Stimulated activated CD4-positive, alpha-beta T cell treated with anti-CD3 and anti-CD28 coated beads, TNF-alpha, amount 100 ng/mL, for 24 hours (primary cell): Measurements from ENCODE around the gene RNASEH2A.
"Not testable (repeated sequence)": the region's sequence is repeated elsewhere in the genome, so short reads cannot be mapped to it uniquely, and the experiment has no call there.

Source experiments
- DNase-seq, 3 experiments: peaks; one replicate each; pipeline ENCODE4 v3.0.0-alpha.2; 2020; ENCODE audit warnings: low read depth in 3 of 3

The RNASEH2A gene

DNA sequence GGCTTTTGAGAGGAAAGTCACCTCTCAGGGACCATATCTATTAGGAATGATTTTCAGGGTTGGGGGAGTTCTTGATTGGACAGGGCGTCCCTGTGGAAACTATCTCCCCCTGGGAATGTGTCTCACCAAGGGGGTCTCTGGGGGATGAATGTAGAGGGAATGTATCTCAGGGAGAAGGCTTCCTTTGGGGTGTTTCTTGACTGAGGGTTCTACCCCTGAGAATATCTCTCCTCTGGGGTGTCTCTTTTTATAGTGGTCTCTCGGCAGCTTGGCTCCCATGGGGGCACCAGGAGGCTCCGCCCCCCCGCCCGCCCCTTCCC, 27.0 kb downstream of the RNASEH2A start:
- DNase-seq, result no peak

DNA sequence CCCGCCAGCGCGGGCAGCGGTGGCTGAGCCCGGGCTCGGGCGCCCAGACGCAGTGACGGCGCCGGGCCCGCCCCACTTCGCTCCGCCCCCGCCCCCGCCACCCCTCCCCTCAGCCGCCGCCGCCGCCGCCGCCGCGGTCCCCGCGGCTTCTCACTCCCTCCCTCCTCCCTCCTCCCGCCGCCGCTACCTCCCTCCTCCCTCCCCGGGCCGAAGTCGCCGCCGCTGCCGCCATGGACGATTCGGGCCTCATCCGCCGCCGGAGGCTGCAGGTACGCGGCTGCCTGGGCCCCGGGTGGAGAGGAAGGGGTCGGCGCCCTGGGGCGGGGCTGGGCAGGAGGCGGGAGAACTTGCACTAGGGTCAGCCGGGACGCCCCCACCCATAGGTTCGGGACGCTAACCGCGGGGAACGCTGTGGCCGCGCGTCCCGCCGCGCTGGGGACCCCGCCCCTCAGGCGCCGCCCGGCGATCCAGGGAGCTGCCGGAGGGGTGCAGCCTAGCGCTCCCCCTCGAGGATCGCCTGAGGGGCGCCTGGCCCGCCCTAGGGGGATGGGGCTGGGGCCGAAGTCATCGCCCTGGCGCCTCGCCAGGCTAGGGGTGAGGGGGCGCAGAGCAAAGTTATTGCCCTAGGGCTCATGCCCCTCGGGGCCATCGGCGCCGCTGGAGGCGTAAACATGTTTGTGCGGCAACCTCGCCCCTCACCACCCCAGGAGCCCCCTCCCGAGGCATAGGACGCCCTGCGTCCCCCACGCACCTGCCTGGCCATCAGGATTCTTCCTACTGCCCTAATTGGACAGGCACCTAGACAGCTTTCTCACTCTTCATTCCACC, 27.6 kb downstream of the RNASEH2A start:
- peak in 1 of 3 experiments; percentile 48 for DNase-seq

DNA sequence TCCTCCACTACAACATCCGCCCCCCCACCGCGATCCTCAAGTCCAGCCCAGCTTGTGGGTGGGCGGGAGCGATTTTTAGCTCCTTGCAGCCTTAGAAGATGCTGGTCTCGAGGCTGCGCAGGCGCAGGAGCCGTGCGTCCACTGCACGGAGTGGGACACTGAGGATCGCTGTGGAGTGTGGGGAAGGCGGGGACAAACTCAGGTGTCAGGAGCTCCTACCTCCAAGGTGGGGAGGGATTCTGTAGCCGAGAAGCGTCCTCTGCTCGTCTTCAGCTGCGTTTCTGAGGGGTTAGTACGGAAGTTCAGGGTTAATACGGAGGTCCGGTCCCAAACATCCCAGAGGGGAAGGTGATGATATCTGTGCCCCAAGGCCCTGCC, 28.2 kb downstream of the RNASEH2A start, which contains the start of gene RTBDN:
TSS of gene RTBDN (minus strand) at position 14 of the 378 bp plus-strand sequence. CDS start 4,600 bp downstream, outside the sequence.
- DNase-seq, result no peak

DNA sequence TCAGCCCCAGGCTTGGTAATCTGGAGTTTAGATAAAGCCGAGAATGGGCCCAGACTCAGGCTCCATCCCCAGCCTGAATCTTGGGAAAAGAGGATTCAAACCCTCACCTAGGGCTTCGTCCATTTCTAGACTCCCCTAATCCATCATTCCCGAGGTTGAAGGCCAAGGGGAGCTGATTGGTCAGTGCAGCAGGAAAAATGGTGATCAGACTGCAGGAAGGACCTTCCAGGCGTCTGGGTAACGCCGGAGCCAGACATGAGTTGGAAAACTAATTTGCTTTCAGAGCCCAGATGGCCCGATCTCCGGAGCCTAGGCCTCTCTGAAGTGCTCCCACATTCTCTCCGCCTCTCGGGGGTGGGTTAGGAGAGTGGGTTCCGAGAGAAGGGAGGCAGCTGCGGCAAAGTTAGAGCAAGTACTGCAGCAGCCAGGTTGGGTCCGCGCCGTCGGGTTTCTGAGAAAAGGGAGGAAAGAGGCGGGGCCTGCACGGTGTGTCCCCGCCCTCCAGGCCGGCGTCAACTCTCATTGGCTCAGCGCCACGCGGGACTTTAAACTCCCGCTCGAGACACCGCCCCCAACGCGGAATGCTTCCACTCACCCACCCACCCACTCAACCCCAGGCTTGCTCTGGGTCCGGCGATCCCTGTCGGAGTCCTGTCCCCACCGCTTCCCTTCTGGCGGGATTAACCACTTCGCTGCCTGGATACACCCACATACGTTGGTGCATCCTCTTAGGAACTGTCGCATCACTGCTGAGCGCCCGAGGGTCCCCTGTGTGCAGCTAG, 28.8 kb downstream of the RNASEH2A start:
- DNase-seq, result no peak

DNA sequence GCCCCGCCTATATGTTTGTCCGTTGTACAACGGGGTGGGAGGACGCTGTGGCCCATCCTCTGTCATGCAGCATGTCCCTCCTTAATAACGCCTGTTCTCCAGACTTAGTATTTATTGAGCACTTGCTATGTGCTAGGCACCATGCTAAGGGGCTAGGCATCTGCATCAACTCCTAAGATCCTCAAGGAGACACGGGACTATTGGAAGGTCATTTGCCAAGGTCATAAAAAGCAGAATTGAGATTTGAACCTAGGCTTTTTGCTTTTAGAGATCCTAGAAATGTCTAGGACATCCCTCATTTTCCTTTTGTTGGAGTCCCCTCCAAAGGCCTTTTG, 30.1 kb downstream of the RNASEH2A start:
- no peak for DNase-seq

DNA sequence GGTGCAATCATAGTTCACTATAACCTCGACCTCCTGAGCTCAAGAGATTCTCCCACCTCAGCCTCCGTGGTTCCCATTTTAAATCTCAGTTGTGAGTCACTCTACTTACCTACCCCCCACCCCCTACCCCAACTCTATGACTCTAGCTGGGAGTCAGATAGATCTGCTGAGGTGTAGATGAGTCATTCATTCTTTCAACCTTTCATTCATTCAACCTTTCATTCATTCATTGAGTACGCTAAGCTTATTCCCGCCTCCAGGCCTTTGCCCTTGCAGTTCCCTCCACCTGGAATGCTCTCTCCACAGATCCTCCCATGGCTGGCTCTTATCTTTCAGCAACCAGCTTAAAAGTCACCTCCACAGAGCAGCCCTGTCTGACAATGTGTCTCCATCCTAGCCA, 30.8 kb downstream of the RNASEH2A start:
- no peak for DNase-seq

DNA sequence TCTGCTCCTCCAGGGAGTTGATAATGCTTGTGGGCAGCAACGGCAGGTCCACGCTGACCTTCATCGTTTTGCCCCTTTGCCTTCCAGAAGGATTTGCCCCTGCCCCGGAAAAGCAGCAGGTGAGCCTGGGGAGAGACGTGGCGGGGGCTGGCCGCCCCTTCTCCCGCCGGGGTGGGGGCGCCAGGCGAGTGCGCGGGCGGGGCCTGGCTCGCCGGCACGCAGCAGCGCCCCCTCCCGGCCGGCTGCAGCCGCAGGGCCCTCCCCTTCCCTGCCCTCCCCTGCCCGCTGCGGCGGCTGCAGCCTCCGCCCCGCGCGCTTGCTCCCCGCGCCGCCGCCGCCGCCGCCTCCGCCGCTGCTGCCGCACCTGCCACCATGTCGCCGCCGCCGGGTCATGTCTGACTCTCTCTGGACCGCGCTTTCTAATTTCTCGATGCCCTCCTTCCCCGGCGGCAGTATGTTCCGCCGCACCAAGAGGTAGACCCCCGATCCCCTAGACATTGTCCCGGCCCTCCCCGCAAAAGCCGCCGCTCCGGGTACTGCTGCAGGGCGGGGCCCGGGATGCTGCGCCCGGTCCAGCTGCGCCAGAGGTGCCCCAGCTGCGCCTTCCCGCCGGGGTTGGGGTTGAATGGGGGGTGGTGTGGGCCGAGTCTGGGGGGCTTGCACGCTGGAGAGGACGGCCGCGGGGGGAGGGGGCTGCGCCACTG, 31.9 kb downstream of the RNASEH2A start, which contains the start of gene MAST1:
TSS of gene MAST1 (plus strand) at position 334 of the 704 bp plus-strand sequence. CDS start at position 392, 58 bp downstream.
- peak in 1 of 3 experiments; percentile 52 for DNase-seq

DNA sequence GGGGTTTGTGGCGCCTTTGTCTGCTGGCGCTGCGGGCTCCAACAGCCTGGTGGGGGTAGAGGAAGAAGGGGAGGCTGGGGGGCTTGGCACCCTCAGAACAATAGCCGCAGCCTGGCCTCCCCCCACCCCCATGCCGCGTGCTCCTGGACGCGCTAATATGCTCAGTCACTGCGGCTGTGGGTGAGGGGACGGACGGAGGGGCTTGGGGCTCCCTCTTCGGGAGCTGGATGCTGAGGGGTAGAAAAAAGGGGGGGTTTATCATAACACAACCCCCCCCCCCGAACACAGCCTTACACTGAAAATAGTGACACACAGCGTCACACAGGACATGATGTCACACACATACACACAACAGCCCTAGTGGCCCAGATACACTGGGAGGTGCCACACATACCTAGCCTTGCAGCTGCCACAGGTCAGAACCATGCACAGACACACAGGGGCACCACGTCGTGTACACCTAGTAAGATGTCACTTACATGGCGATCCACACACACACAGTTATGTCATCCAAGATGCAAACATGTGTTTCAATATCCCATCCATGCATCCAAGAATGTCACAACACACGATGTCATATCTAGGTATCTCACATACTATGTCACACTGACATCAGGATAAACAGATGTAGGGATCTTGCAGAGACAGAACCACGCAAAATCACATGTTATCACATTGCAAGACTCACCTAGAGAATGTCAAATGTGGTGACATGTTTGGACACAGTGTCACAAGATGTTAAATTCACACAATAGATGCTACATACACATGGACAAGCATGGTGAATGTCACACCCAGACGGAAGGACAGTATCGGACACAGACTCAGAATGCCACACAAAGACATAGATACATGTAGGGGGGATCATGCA, 32.7 kb downstream of the RNASEH2A start:
- no peak for DNase-seq

DNA sequence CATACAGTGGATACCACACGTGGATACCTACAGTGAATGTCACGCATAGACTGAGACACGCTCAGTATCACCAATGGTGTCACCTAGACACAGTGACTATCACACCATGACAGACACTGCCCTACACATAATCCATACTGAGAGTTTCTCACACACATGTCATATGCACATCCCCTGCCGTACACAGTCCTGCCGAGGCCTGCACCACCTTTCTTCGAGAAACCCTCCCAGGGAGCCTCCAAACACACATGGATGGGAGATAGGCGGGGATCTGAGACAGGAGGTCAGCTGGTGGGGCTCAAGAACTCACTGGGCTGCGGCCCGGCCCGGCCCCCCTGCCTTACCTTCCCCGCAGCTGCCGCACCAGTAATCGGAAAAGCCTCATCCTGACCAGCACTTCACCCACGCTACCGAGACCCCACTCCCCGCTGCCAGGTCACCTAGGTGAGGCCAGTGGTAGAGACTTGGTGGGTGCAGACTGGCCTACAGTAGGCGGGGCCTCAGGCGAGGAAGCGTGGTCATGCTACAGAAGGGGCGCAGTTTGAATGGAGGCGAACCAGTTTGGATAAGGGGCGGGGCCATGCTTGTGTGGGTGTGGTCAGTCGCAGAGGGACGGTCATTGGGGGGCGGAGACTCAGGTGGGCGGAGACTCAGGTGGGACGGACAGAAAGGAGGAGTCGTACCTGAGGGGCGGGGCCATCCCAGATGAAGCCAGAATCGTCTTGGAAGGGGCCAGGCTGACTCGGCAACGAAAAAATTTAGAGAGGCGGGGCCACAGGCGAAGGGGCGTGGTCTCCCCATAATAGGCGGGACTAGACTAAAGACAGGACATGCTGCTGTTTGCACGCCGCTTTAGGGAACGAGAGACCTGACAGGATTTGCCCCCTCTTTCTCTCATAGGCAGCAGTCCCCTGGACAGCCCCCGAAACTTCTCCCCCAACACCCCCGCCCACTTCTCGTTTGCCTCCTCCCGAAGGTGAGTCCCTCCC, 34.0 kb downstream of the RNASEH2A start:
- DNase-seq, result peak in 1 of 3 experiments; percentile 64

DNA sequence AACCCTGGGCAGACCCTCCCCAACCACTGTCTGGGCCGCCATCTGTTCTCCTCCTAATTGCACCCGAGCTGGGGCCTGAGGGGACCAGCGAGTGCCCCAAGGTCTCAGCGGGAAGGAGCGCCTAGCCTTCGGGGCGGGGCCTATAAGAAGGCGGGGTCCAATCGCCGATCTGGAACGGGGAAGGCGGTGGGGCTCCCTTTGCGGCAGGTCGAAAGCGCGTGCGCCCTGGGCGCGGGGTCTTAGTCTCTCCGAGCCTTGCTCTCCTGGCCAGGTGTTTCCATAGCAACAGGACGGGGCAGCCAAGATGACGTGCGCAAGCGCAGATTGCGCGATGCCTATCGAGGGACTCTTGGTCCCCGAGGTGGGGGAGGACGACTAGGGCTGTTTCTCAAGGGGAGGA, 34.7 kb downstream of the RNASEH2A start:
- no peak for DNase-seq

DNA sequence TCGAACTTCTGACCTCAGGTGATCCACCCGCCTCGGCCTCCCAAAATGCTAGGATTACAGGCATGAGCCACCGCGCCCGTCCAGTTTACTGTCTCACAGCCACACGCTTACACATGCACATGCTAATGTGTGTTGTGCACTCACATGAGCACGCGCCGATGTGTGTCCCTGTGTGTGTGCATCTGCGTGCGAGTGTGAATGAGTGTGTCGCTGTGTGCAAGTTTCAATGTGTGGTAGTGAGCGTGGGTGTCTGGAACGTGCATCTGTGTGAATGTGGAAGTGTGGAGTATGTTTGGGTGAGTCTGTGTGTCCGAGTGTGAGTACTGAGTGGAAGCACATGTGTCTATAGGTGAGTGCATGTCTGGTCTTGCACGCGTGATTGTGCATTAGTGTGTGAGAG, 36.1 kb downstream of the RNASEH2A start:
- no peak for DNase-seq

DNA sequence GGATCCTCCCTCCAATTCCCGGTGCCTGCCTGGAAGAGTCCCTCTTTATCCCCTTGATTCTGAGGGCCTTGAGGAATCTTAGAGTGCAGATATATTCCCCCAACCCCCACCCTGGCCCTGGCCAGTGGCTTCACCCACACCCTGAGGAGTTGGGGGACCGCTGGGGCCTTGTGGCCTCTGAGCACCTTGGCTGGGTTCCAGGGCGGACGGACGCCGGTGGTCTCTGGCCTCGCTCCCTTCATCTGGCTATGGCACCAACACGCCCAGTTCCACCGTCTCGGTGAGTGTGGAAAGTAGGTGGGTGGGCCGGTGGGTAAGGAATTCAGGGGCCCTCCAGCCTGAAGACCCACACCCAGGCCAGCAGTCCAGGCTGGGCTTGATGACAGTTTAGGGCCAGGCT, 36.9 kb downstream of the RNASEH2A start:
- DNase-seq, result no peak

DNA sequence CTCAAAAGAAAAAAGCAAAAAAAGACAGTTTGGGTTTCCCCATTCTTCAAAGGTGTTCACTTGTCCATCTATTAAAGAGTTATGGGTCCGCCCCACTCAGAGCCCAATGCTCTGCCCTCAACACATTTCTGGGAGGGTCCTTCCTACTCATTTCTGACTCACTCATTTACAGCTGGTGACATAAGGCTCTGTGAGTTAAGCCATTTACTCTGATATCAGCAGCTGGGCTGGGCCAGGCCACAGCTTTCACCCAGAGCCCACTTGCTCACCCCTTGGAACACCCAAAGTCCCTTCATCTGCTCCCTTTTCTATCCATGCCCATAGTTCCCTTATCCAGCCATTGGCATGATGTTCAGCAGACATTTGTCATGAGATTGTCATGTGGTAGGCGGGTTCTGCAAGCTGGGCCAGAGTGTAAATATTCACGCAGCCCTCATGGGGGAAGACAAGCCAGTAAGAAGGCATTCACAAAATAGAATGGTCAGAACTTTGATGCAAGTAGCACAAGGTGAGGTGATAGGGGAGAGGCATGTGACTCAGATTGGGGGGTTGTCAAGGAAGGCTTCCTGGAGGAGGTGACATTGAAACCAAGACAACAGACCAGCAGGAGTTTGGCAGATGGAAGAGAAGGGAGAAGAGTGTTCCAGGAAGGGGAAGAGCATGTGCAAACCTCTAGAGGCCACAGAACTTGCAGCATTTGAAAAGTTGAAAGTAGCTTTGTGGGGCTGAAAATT, 37.8 kb downstream of the RNASEH2A start:
- no peak for DNase-seq

DNA sequence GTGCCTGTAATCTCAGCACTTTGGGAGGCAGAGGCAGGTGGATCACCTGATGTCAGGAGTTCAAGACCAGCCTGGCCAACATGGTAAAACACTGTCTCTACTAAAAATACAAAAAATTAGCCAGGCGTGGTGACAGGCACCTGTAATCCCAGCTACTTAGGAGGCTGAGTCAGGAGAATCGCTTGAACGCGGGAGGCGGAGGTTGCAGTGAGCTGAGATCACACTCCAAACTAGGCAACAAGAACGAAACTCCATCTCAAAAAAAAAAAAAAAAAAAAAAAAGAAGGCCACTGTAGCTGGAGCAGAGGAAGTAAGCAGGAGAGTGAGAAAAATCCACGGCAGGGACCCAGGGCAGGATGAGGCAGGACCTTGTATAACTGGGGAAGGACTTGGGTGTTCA, 40.2 kb downstream of the RNASEH2A start:
- not testable (repeated sequence) for DNase-seq

DNA sequence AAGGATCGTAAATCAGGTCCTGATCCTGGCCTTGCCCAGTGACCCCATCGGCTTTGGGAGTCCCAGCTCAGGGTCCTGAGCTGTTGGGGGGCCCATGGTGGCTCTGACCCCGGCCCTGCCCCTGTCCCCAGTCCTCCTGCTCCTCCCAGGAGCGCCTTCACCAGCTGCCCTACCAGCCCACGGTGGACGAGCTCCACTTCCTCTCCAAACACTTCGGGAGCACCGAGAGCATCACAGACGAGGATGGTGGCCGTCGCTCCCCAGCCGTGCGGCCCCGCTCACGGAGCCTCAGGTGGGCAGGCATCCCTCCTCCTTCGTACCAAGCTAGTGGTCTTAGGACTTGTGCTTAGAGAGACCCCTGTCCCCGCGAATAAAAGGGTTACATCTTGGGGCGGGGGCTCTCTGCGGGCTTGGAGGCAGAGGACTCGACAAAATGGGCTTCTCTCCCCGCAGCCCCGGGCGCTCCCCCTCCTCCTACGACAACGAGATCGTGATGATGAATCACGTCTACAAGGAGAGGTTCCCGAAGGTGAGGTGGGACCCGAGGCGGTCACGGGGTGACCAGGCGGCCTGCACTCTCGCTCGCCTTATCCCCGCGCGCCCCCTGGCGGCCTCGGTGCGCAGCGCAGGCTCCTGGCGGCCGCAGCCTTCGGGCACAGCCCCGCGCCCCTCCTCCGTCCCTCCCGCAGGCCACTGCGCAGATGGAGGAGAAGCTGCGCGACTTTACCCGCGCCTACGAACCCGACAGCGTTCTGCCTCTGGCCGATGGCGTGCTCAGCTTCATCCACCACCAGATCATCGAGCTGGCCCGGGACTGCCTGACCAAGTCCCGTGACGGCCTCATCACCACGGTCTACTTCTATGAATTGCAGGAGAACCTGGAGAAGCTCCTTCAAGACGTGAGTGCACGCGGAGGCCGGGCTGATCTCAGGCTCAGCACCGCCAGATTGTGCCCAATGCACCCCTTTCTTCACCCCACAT, 41.1 kb downstream of the RNASEH2A start:
- DNase-seq, result peak; percentile 68 to 88 (median 77)

DNA sequence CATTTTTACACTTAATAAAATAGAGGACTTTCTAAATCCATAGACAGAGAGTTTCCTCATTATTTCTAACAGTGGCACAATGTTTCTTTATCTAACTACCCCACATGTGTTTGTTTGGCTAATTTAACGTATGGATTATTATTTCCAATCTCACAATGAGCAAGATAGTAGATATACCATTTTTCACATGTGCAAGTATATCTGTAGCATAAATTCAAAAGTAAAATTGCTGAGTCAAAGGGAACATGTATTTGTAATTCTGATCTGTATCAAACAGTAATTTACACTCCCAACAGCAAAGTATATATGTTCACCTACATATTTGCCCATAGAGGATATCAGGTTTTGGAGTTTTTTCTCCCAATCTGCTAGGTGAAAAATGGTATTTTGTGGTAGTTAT, 50.3 kb downstream of the RNASEH2A start:
- no peak for DNase-seq

DNA sequence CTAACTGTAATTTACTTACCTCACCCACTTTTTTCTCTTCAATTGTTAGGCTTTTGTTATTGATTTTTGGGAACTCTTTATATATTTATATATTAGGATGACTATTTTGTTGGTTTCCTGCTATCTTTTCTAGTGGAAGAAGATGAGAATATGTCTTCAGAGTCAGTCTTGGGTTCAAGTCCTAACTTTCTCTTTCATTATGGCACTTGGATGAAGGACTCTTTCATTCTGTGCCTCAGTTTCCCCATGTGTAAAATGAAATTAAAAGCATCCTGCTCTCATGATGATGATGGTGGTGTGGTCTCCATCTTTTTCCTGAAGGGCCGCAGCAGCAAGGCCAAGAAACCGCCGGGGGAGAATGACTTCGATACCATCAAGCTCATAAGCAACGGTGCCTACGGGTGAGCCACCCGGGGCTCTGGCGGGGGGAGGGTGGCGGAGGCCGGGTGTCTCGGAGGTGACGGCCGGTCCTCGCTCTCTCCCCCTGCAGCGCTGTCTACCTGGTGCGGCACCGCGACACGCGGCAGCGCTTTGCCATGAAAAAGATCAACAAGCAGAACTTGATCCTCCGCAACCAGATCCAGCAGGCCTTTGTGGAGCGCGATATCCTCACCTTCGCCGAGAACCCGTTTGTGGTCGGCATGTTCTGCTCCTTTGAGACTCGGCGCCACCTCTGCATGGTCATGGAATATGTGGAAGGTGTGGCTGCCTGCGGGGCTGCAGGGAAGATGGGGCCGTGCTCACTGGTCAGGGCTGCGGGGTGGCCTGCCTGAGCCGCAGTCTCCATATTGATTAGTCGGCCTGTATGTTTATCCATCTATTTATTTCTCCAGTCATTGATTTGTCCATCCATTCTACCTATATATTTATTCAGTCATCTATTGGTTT, 51.9 kb downstream of the RNASEH2A start:
- DNase-seq, result no peak
